Adipocyte (in vitro differentiated cells): ENCODE measurements around the gene SLC12A3.

ENCODE experiments used
- DNase-seq: peaks from one replicate; pipeline ENCODE4 v3.0.0-alpha.2; 2015; ENCODE audit warnings: low read depth
- H3K27me3 ChIP-seq: replicated peaks from 2 replicates; pipeline ENCODE4 v1.7.0; 2013; ENCODE audit warnings: mild to moderate bottlenecking, low read length, moderate library complexity; ENCODE audit not compliant: control insufficient read depth, insufficient read depth
- H3K36me3 ChIP-seq: 2 replicates; pipeline ENCODE4 v1.7.0; 2013; ENCODE audit warnings: low read length, mild to moderate bottlenecking, moderate library complexity; ENCODE audit not compliant: control insufficient read depth, insufficient read depth, severe bottlenecking
- H3K4me1 ChIP-seq: 2 replicates; pipeline ENCODE4 v1.7.0; 2013; ENCODE audit warnings: mild to moderate bottlenecking, low read length, moderate library complexity; ENCODE audit not compliant: control insufficient read depth, insufficient read depth
- H3K4me3 ChIP-seq: 2 replicates; pipeline ENCODE4 v1.7.0; 2013; ENCODE audit warnings: mild to moderate bottlenecking, low read length, moderate library complexity
- H3K9ac ChIP-seq: 2 replicates; pipeline ENCODE4 v1.7.0; 2013; ENCODE audit warnings: mild to moderate bottlenecking, low read length, moderate library complexity
- H3K9me3 ChIP-seq: 2 replicates; pipeline ENCODE4 v1.7.0; 2013; ENCODE audit warnings: mild to moderate bottlenecking, low read length, moderate library complexity; ENCODE audit not compliant: control insufficient read depth

Gene SLC12A3

DNA sequence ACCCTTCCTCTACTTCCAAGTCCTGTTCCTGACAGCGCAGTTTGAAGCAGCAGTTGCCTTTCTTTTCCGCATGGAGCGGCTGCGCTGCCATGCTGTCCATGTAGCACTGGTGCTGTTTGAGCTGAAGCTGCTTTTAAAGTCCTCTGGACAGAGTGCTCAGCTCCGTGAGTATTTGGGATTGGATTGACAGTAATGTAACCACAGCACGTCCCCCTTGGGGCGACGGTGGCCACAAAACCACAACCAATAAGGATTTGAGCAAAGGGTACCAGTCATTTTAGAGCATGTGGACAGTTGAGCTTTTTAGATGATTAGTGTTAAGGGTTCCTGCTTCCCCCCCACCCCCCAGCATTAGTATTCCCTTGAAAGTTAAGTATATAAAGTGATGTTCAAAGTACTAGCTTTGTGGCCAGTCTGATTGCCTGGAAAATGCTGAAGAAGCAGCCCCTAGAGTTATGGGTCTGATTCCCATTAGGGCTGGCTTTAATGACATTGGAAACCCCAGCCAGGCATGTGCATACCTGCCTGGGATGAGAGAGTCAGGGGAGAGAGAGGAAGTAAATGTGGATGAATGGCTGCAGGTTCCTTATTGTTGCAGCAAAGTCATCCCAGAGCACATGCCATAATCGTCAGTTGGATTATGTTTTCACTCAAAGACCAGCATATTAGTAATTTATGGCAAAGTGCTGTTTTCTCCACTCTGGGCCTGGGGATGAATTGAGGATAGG, 31.6 kb upstream of the SLC12A3 start:
- H3K9me3 ChIP-seq: no peaks in the 10 kb centered on the region
- no peak overlapping the region for H3K4me3 ChIP-seq
- no peak overlapping the region for H3K9ac ChIP-seq
- H3K4me1 ChIP-seq: no peaks in the 10 kb centered on the region
- no peaks in the 10 kb centered on the region for H3K27me3 ChIP-seq
- H3K36me3 ChIP-seq: peaks cover 67% of the 10 kb centered on the region
- DNase-seq: no peak

- no peaks in the 10 kb centered on the region for H3K27me3 ChIP-seq
- H3K4me1 ChIP-seq: no peaks in the 10 kb centered on the region
- H3K9me3 ChIP-seq: no peaks in the 10 kb centered on the region
- no peak overlapping the region for H3K4me3 ChIP-seq
- H3K36me3 ChIP-seq: peaks cover 70% of the 10 kb centered on the region
- no peak overlapping the region for H3K9ac ChIP-seq
- no peak for DNase-seq
These were observed 29.7 kb upstream of the SLC12A3 start for GRCh38 chr16:56835320-56835719.

DNA sequence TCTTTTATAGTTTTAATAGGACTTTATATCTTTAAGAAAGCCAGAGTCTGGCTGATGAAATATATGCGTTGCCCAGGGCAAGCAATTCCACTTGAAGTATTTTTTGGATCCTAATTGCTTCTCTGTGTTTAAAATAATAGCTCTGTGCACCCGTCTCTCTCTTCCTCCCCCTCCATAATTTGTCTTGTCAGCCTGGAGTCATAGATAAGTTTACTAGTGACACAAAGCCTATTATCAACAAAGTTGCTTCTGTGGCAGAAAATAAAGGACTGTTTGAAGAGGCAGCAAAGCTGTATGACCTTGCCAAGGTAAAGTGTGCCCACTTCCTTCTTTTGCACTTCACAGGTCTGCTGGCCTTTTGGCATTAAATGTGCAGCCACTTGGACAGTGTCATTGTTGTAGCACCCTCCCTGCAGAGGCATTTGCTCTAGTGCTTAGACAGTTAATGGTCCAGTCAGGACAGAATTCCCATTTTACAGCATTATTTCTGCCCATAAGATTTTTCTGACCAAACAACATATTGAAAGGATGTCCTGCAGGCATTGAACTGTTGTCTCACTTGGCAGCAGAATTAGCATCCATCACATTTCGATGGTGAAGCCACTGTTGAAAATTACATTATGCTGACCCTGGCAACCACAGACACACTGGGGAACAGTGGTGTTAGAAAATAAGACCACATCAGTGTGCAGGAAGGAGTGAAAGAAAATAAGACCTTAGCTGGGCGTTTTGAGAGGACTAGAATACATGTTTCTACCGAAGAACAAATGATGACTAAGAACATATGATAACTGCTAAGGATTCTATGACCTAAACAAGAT, 28.4 kb upstream of the SLC12A3 start:
- H3K9ac ChIP-seq: no peak overlapping the region
- DNase-seq: peak; percentile 58
- no peak overlapping the region for H3K4me3 ChIP-seq
- no peaks in the 10 kb centered on the region for H3K4me1 ChIP-seq
- no peaks in the 10 kb centered on the region for H3K27me3 ChIP-seq
- peaks cover 78% of the 10 kb centered on the region for H3K36me3 ChIP-seq
- H3K9me3 ChIP-seq: no peaks in the 10 kb centered on the region

DNA sequence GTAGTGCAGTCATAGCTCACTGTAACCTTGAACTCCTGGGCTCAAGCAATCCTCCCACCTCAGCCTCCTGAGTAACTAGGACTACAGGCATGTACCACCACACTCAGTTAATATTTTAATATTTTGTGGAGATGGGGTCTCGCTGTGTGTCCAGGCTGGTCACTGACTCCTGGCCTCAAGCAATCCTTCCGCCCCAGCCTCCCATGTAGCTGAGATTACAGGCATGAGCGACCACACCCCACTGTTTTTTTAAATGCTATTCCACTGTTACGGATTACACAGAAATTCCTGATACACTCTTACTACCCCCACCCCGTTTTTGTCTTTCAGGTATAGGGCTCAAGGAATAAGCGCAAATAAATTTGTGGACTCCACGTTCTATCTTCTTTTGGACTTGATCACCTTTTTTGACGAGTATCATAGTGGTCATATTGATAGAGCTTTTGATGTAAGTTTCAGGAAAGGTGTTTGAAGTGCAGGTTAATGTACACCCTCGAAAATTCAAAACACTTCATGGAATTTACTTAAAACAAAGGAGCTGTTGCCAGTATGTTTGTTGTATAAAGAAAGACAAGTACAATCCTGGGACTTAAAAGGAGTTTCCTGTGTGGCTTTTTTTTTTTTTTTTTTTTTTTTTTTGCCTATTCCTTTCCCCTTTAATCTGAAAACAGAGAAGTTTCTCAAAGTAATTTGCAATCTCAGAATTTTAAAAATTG, 26.2 kb upstream of the SLC12A3 start:
- Histone ChIP-seq H3K4me1 (no peaks in the 10 kb centered on the region), H3K27me3 (no peaks in the 10 kb centered on the region), H3K4me3 (no peak overlapping the region), H3K9me3 (no peaks in the 10 kb centered on the region), H3K9ac (no peak overlapping the region), H3K36me3 (peaks cover 78% of the 10 kb centered on the region)
- DNase-seq: no peak

- Histone ChIP-seq H3K4me1 (no peaks in the 10 kb centered on the region), H3K4me3 (no peak overlapping the region), H3K9ac (no peak overlapping the region), H3K36me3 (peaks cover 70% of the 10 kb centered on the region), H3K27me3 (no peaks in the 10 kb centered on the region), H3K9me3 (no peaks in the 10 kb centered on the region)
- peak; percentile 76 for DNase-seq
These were observed 23.8 kb upstream of the SLC12A3 start for GRCh38 chr16:56841233-56841632.

GRCh38 chr16:56841659-56842058, 23.3 kb upstream of the SLC12A3 start:
- Histone ChIP-seq H3K4me1 (no peaks in the 10 kb centered on the region), H3K27me3 (no peaks in the 10 kb centered on the region), H3K4me3 (no peak overlapping the region), H3K36me3 (peaks cover 66% of the 10 kb centered on the region), H3K9me3 (no peaks in the 10 kb centered on the region), H3K9ac (no peak overlapping the region)
- DNase-seq: no peak

- H3K36me3 ChIP-seq: peaks cover 62% of the 10 kb centered on the region
These were observed 22.9 kb upstream of the SLC12A3 start for GRCh38 chr16:56842133-56842532.

GRCh38 chr16:56844056-56844455, 21.0 kb upstream of the SLC12A3 start:
- no peak for DNase-seq
- Histone ChIP-seq H3K9ac (no peak overlapping the region), H3K36me3 (peaks cover 45% of the 10 kb centered on the region), H3K4me1 (peaks cover 17% of the 10 kb centered on the region), H3K4me3 (no peak overlapping the region), H3K27me3 (no peaks in the 10 kb centered on the region), H3K9me3 (no peaks in the 10 kb centered on the region)

More at GRCh38 chr16:56842133-56842532, 22.9 kb upstream of the SLC12A3 start:
- Histone ChIP-seq H3K27me3 (no peaks in the 10 kb centered on the region), H3K4me3 (no peak overlapping the region), H3K9ac (no peak overlapping the region), H3K4me1 (no peaks in the 10 kb centered on the region), H3K9me3 (no peaks in the 10 kb centered on the region)
- no peak for DNase-seq

DNA sequence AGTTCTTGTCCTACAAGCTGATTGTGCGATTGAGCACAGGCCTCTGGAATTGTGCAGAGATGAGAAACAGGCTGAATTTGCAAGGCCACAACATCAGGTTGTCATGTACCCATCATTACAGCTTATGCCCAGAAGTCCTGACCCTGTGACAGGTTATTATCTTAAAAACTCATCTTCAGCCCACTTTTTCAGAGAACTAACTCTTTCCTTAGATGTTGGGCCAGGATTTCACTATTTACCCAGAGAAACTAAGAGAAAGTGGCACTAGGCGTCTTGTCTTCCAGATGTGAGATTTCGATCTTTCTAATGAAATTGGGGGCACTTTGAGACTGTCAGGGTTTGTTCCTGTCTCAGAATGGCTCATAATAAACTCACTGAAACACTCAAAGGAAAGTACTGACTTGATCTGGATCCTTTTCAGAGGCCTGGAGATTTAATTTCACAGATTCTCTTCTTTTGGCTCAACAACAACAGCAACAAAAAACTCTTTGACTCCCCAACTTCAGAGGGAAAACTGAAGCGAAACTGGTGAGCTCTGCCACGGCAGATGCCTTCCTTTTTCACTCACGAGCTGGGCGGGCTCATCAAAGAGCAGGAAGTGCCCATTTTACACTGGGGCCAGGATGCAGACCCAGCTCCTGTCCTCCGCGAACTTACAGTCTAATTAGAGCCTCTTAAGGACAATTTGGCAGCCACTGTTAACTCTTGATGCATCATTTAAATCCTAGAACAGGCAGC, 17.7 kb upstream of the SLC12A3 start:
- Histone ChIP-seq H3K9me3 (no peaks in the 10 kb centered on the region), H3K4me3 (no peak overlapping the region), H3K4me1 (peaks cover 25% of the 10 kb centered on the region), H3K9ac (no peak overlapping the region), H3K36me3 (peaks cover 23% of the 10 kb centered on the region), H3K27me3 (no peaks in the 10 kb centered on the region)
- DNase-seq: no peak

- H3K27me3 ChIP-seq: no peaks in the 10 kb centered on the region
- H3K4me1 ChIP-seq: peaks cover 25% of the 10 kb centered on the region
- H3K9ac ChIP-seq: peak overlapping the region; percentile 13
- H3K4me3 ChIP-seq: no peak overlapping the region
- H3K36me3 ChIP-seq: peaks cover 14% of the 10 kb centered on the region
- peak; percentile 67 for DNase-seq
- H3K9me3 ChIP-seq: no peaks in the 10 kb centered on the region
These were observed 16.7 kb upstream of the SLC12A3 start for GRCh38 chr16:56848029-56848936.
